ENCODE results near the gene ERBIN.
"Not testable (repeated sequence)": the region's sequence is repeated elsewhere in the genome, so short reads cannot be mapped to it uniquely, and the experiment has no call there.

ERBIN gene

DNA sequence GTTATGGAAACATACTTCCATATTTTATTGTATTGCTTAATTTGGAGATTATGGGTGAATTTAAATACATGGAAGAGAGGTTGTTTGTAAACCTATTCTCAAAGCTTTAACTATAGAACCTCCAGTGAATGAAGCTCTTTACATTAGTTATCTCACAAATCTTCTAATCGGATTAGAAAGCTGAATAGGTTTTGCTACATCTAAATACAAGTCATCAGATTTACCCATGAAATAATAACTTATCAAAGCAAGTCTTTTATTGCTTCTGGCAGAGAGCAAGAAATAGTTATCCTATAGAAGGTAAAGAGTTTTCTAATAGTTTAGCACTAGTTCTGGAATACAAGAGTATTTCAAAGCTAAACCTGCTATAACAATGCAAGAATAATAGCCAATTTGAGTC, 113.3 kb downstream of the ERBIN start:
- no peak for DNase-seq (ENCODE audit: extremely low read depth, low read depth)
- TF ChIP-seq, protein P1, sequence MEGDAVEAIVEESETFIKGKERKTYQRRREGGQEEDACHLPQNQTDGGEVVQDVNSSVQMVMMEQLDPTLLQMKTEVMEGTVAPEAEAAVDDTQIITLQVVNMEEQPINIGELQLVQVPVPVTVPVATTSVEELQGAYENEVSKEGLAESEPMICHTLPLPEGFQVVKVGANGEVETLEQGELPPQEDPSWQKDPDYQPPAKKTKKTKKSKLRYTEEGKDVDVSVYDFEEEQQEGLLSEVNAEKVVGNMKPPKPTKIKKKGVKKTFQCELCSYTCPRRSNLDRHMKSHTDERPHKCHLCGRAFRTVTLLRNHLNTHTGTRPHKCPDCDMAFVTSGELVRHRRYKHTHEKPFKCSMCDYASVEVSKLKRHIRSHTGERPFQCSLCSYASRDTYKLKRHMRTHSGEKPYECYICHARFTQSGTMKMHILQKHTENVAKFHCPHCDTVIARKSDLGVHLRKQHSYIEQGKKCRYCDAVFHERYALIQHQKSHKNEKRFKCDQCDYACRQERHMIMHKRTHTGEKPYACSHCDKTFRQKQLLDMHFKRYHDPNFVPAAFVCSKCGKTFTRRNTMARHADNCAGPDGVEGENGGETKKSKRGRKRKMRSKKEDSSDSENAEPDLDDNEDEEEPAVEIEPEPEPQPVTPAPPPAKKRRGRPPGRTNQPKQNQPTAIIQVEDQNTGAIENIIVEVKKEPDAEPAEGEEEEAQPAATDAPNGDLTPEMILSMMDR (IDR thresholded peaks at IDR 0.05; ENCODE audit: low read depth, low read length), result no peak

DNA sequence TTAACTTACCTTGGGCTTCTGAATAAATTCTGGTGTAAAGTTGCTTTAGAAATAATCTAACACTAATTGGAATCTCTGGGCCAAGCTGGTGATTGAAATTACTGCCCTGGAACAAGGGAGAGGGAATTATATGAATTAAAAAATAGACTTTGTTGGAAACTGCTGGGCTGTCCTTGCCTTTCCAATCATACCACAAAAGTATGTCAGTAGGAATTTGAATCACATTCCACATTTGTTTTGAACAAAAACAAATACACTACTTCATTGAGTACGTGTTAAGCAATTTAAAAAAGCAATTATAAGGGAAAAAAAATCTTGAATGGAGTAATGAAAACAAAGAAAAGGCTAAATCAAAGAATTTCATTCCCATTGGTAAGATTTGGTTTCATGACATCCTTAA, 115.3 kb downstream of the ERBIN start:
- DNase-seq (ENCODE audit: extremely low read depth, low read depth), result no peak
- TF ChIP-seq, protein P1 (IDR thresholded peaks at IDR 0.05; ENCODE audit: low read depth, low read length), result no peak

DNA sequence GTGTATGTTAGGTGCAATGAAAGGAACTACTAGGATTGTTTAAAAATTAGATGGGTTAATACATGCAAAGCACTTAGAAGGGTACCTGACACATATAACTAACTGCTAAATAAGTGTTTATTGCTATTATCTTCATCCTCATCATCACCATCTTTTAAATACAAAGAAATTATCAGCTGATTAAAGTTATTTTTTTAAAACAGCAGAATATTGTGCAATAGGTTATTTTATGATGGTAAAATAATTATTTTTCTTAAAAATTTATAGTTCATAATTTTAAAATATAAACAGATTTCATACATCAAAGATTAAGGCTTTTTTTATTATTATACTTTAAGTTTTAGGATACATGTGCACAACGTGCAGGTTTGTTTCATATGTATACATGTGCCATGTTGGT, 130.9 kb downstream of the ERBIN start:
- no peak for DNase-seq (ENCODE audit: extremely low read depth, low read depth)
- TF ChIP-seq, protein P1 (IDR thresholded peaks at IDR 0.05; ENCODE audit: low read depth, low read length), result no peak

DNA sequence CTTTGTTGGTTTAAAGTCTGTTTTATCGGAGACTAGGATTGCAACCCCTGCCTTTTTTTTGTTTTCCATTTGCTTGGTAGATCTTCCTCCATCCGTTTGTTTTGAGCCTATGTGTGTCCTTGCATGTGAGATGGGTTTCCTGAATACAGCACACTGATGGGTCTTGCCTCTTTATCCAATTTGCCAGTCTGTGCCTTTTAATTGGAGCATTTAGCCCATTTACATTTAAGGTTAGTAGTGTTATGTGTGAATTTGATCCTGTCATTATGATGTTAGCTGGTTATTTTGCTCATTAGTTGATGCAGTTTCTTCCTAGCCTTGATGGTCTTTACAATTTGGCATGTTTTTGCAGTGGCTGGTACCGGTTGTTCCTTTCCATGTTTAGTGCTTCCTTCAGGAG, 134.9 kb downstream of the ERBIN start:
- not testable (repeated sequence) for DNase-seq (ENCODE audit: extremely low read depth, low read depth)

DNA sequence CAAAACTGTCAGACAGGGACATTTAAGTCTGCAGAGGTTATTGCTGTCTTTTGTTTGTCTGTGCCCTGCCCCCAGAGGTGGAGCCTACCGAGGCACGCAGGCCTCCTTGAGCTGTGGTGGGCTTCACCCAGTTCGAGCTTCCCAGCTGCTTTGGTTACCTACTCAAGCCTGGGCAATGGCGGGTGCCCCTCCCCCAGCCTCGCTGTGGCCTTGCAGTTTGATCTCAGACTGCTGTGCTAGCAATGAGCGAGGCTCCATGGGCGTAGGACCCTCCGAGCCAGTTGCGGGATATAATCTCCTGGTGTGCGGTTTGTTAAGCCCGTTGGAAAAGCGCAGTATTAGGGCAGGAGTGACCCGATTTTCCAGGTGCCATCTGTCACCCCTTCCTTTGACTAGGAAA, 136.7 kb downstream of the ERBIN start:
- not testable (repeated sequence) for DNase-seq (ENCODE audit: extremely low read depth, low read depth)

DNA sequence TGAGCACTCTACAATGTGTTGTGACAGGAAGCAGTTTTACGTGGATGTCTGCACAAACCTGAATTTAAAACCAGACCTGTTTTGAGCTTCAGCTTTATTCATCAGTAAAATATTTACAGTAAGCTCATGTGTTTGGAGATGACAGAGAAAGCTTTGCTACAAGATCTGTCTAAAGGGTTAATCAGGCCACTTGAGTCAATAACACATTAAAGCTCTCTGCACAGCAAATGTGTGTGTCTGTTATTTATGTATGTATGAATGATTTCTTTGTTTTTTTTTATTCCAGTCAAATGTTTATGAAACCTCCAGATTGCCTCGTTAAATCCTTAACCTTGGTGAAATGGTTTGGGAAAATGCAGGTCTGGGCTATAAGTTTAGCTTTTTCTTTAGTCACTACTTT, 140.5 kb downstream of the ERBIN start:
- TF ChIP-seq, protein P1 (IDR thresholded peaks at IDR 0.05; ENCODE audit: low read depth, low read length), result no peak

DNA sequence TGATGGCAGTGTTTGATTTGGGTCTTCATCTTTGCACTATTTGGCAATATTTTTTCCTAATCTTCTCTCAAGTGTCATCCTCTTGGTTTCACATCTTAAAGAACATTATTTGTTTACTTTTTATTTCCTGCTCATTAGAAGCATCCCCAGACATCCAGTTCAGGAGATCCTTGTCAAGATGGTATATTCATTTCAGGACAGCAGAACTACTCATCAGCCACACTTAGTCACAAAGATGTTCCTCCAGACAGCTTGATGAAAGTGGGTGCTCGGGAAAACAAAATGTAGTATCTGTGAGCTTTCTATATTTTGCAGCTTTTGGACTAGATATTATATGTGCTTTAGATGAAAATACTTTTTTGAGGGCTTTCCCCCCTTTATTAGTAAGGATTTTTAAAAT, 145.7 kb downstream of the ERBIN start:
- TF ChIP-seq, protein P1 (IDR thresholded peaks at IDR 0.05; ENCODE audit: low read depth, low read length), result no peak
- no peak for DNase-seq (ENCODE audit: extremely low read depth, low read depth)

More for the DNA sequence above, 140.5 kb downstream of the ERBIN start:
- DNase-seq (ENCODE audit: extremely low read depth, low read depth), result no peak

DNA sequence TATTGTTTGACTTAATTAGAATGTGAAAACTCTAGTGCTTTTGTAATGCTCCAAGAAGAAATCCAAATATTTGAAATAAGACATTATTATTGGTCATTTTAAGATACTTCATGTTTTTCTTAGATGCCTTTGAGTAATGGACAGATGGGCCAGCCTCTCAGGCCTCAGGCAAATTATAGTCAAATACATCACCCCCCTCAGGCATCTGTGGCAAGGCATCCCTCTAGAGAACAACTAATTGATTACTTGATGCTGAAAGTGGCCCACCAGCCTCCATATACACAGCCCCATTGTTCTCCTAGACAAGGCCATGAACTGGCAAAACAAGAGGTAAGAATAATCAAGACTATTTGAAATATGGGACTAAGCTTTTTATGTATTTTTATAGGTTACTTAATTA, 148.5 kb downstream of the ERBIN start:
- DNase-seq (ENCODE audit: extremely low read depth, low read depth), result no peak
- TF ChIP-seq, protein P1 (IDR thresholded peaks at IDR 0.05; ENCODE audit: low read depth, low read length), result no peak

DNA sequence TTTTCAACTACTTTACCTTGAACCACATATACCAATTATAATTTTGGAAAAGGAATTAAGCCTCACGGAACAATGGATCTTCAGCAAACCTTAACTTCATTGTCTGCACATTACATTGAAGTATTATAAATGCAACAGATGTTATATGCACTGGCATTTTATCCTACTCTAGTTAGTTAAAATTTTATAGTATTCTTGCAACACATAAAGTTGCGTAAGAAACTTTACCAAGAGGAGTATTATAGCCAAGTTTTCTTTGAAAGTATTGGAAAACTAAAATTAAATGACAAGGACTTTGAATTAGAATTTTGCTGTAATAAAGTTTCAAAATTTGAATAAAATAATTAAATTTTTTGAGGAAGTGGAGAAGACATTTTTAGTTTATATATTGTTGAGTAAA, 154.3 kb downstream of the ERBIN start:
- TF ChIP-seq, protein P1 (IDR thresholded peaks at IDR 0.05; ENCODE audit: low read depth, low read length), result no peak
- no peak for DNase-seq (ENCODE audit: extremely low read depth, low read depth)
